H9 (cell line): Measurements from ENCODE around the gene REV1. TPM values are rescaled to one million over a fixed set of nuclear protein-coding genes. Genes with fewer than 3 reads are reported as not detected.

Experiments used
- DNase-seq: peaks from one replicate; pipeline ENCODE4 v3.0.0-alpha.2; 2017
- H2AFZ ChIP-seq: one replicate; pipeline ENCODE4 v1.6.1; 2013; ENCODE audit warnings: mild to moderate bottlenecking, low read length, control low read depth, moderate library complexity
- H2AK5ac ChIP-seq: 2 replicates; pipeline ENCODE4 v1.6.1; 2013; ENCODE audit warnings: low read length, control low read depth, mixed read lengths; ENCODE audit not compliant: insufficient read length
- H2BK120ac ChIP-seq: one replicate; pipeline ENCODE4 v1.6.1; 2013; ENCODE audit warnings: low read depth, mild to moderate bottlenecking, low read length, control low read depth, inconsistent platforms; ENCODE audit not compliant: poor library complexity, severe bottlenecking
- H2BK12ac ChIP-seq: 2 replicates; pipeline ENCODE4 v1.6.1; 2013; ENCODE audit warnings: low read length, control low read depth, mixed read lengths, low read depth; ENCODE audit not compliant: insufficient read length
- H2BK15ac ChIP-seq: 2 replicates; pipeline ENCODE4 v1.6.1; 2013; ENCODE audit warnings: low read depth, low read length, control low read depth
- H2BK20ac ChIP-seq: one replicate; pipeline ENCODE4 v1.6.1; 2013; ENCODE audit warnings: low read depth, mild to moderate bottlenecking, low read length, control low read depth, inconsistent platforms; ENCODE audit not compliant: poor library complexity, severe bottlenecking
- H2BK5ac ChIP-seq: 2 replicates; pipeline ENCODE4 v1.6.1; 2013; ENCODE audit warnings: low read length, control low read depth, mixed read lengths; ENCODE audit not compliant: insufficient read length
- H3K14ac ChIP-seq: 2 replicates; pipeline ENCODE4 v1.6.1; 2013; ENCODE audit warnings: low read length, control low read depth; ENCODE audit not compliant: insufficient read depth
- H3K18ac ChIP-seq: 2 replicates; pipeline ENCODE4 v1.6.1; 2013; ENCODE audit warnings: low read depth, mild to moderate bottlenecking, mixed read lengths, low read length, control low read depth; ENCODE audit not compliant: insufficient read length
- H3K23ac ChIP-seq: 2 replicates; pipeline ENCODE4 v1.6.1; 2013; ENCODE audit warnings: low read length, control low read depth, mixed read lengths, low read depth; ENCODE audit not compliant: insufficient read length
- H3K23me2 ChIP-seq: 2 replicates; pipeline ENCODE4 v1.6.1; 2013; ENCODE audit warnings: low read depth, mild to moderate bottlenecking, mixed read lengths, low read length, control low read depth; ENCODE audit not compliant: insufficient read length, poor library complexity, severe bottlenecking
- H3K27ac ChIP-seq: 2 replicates; pipeline ENCODE4 v1.5.1; 2013; ENCODE audit warnings: low read length, control low read depth, mixed read lengths, low read depth; ENCODE audit not compliant: insufficient read length
- H3K27me3 ChIP-seq: 2 replicates; pipeline ENCODE4 v1.6.1; 2013; ENCODE audit warnings: low read length, control low read depth, inconsistent platforms; ENCODE audit not compliant: insufficient read depth
- H3K4ac ChIP-seq: 2 replicates; pipeline ENCODE4 v1.6.1; 2013; ENCODE audit warnings: low read depth, mild to moderate bottlenecking, control low read depth, inconsistent platforms, low read length, moderate library complexity
- H3K4me1 ChIP-seq: 2 replicates; pipeline ENCODE4 v1.6.1; 2013; ENCODE audit warnings: low read length, control low read depth, inconsistent platforms; ENCODE audit not compliant: insufficient read depth
- H3K4me2 ChIP-seq: 2 replicates; pipeline ENCODE4 v1.6.1; 2013; ENCODE audit warnings: low read length, control low read depth, mixed read lengths; ENCODE audit not compliant: insufficient read length, insufficient read depth
- H3K56ac ChIP-seq: 2 replicates; pipeline ENCODE4 v1.6.1; 2013; ENCODE audit warnings: low read depth, mild to moderate bottlenecking, mixed read lengths, low read length, control low read depth; ENCODE audit not compliant: insufficient read length
- H3K79me1 ChIP-seq: 2 replicates; pipeline ENCODE4 v1.6.1; 2013; ENCODE audit warnings: low read depth, mild to moderate bottlenecking, moderate library complexity, low read length, control low read depth, inconsistent platforms; ENCODE audit not compliant: insufficient read depth, poor library complexity, severe bottlenecking
- H3K79me2 ChIP-seq: 2 replicates; pipeline ENCODE4 v1.6.1; 2013; ENCODE audit warnings: low read length, control low read depth, inconsistent platforms; ENCODE audit not compliant: insufficient read depth
- H3K9ac ChIP-seq: 2 replicates; pipeline ENCODE4 v1.6.1; 2013; ENCODE audit warnings: low read length, control low read depth, mixed read lengths; ENCODE audit not compliant: insufficient read length; ENCODE audit errors: extremely low read depth
- H3K9me3 ChIP-seq: one replicate; pipeline ENCODE4 v1.6.1; 2013; ENCODE audit warnings: low read depth, low read length, inconsistent platforms; ENCODE audit not compliant: control insufficient read depth
- H3T11ph ChIP-seq: one replicate; pipeline ENCODE4 v1.6.1; 2013; ENCODE audit warnings: mild to moderate bottlenecking, low read length, control low read depth, inconsistent platforms
- H4K20me1 ChIP-seq: one replicate; pipeline ENCODE4 v1.6.1; 2013; ENCODE audit not compliant: control insufficient read depth, insufficient read length, insufficient read depth
- H4K5ac ChIP-seq: 2 replicates; pipeline ENCODE4 v1.6.1; 2013; ENCODE audit warnings: low read depth, mild to moderate bottlenecking, mixed read lengths, low read length, control low read depth; ENCODE audit not compliant: insufficient read length
- H4K8ac ChIP-seq: replicated peaks from 2 replicates; pipeline ENCODE4 v1.6.1; 2013; ENCODE audit warnings: low read length, control low read depth, mixed read lengths, low read depth; ENCODE audit not compliant: insufficient read length
- H4K91ac ChIP-seq: 2 replicates; pipeline ENCODE4 v1.6.1; 2013; ENCODE audit warnings: low read depth, mild to moderate bottlenecking, moderate library complexity, mixed read lengths, low read length, control low read depth; ENCODE audit not compliant: insufficient read length
- H3K27ac Mint-ChIP-seq, 3 experiments: 2 replicates in 2 of 3; 3 replicates in 1 of 3; pipeline ENCODE4 v1.8.0; 2020 to 2021; ENCODE audit warnings: mixed read lengths in 3 of 3, mild to moderate bottlenecking in 1 of 3, moderate library complexity in 1 of 3
- H3K27me3 Mint-ChIP-seq: 2 replicates; pipeline ENCODE4 v1.8.0; 2021; ENCODE audit warnings: low read depth, mild to moderate bottlenecking, moderate library complexity, mixed read lengths
- H3K36me3 Mint-ChIP-seq, 3 experiments: 2 replicates in 2 of 3; 3 replicates in 1 of 3; pipeline ENCODE4 v1.8.0; 2020 to 2021; ENCODE audit warnings: low read depth in 3 of 3, mixed read lengths in 3 of 3; ENCODE audit not compliant: insufficient read depth in 1 of 3
- H3K4me1 Mint-ChIP-seq, 2 experiments: 2 replicates each; pipeline ENCODE4 v1.8.0; 2020; ENCODE audit warnings: mixed read lengths in 2 of 2
- H3K4me3 Mint-ChIP-seq, 2 experiments: 2 replicates in 1 of 2; 3 replicates in 1 of 2; pipeline ENCODE4 v1.8.0; 2020 to 2021; ENCODE audit warnings: mild to moderate bottlenecking in 2 of 2, mixed read lengths in 2 of 2, moderate library complexity in 1 of 2
- H3K9me3 Mint-ChIP-seq, 2 experiments: 2 replicates in 1 of 2; 3 replicates in 1 of 2; pipeline ENCODE4 v1.8.0; 2020; ENCODE audit warnings: mild to moderate bottlenecking in 2 of 2, mixed read lengths in 2 of 2, moderate library complexity in 1 of 2
- WGBS: extraction: QIAGEN DNeasy Blood & Tissue Kit; methylation state at CpG from one replicate; pipeline ENCODE4 v1.1.7; 2013; ENCODE audit warnings: missing lambda C conversion rate, low lambda C conversion rate, mixed read lengths; ENCODE audit not compliant: insufficient read length; ENCODE audit errors: extremely low coverage; 5-methylcytosine and 5-hydroxymethylcytosine counted together
- total RNA-seq: library from RNA; stranded (reverse); gene quantifications from 2 replicates; pipeline ENCODE4 v1.2.1, GENCODE V29; 2021
- TF ChIP-seq, protein P1 (sequence below): fragments of 200-600 bp; sonication (generic); conservative IDR thresholded peaks from 3 replicates; pipeline ENCODE4 v1.8.0; 2021; ENCODE audit warnings: antibody characterized with exemption, mild to moderate bottlenecking

The REV1 gene
- total RNA-seq, 1 experiment from 2014 or later = 41.6 TPM

GRCh38 chr2:99401841-99402240, 88.0 kb downstream of the REV1 start:
- no peak overlapping the region for H3K4ac ChIP-seq
- Mint-ChIP-seq H3K27ac (no peak overlapping the region; a peak in 1 of 7 replicates), H3K36me3 (peaks cover 41 to 87% (median 72%) of the 10 kb centered on the region in 3 experiments; a peak in 6 of 7 replicates)

More at GRCh38 chr2:99401841-99402240, 88.0 kb downstream of the REV1 start:
- H3K4me1 ChIP-seq = no peaks in the 10 kb centered on the region; the same call in 1 of the 2 replicates
- H4K20me1 ChIP-seq = no peaks in the 10 kb centered on the region
- H4K8ac ChIP-seq = no peak overlapping the region
- no peak overlapping the region for H4K5ac ChIP-seq
- no peak overlapping the region for H3K9ac ChIP-seq
- Mint-ChIP-seq H3K27me3 (no peaks in the 10 kb centered on the region), H3K4me1 (peaks cover 31 to 34% of the 10 kb centered on the region in 2 experiments), H3K9me3 (no peaks in the 10 kb centered on the region), H3K4me3 (no peak overlapping the region)
- no peak overlapping the region for H3K18ac ChIP-seq
- DNase-seq = no peak
- no peak overlapping the region for H3K23ac ChIP-seq
- no peak overlapping the region for H3K27ac ChIP-seq
- no peaks in the 10 kb centered on the region for H3K79me2 ChIP-seq
- H4K91ac ChIP-seq = no peak overlapping the region
- no peak overlapping the region for H2AK5ac ChIP-seq
- no peak overlapping the region for H2AFZ ChIP-seq
- H2BK12ac ChIP-seq = no peak overlapping the region
- H3K4me2 ChIP-seq = no peak overlapping the region
- no peak overlapping the region for H2BK5ac ChIP-seq
- no peak overlapping the region for H2BK20ac ChIP-seq
- no peak overlapping the region for H2BK15ac ChIP-seq
- H3K9me3 ChIP-seq = no peaks in the 10 kb centered on the region
- no peaks in the 10 kb centered on the region for H3K79me1 ChIP-seq
- no peak overlapping the region for H3K14ac ChIP-seq
- H3K27me3 ChIP-seq = no peaks in the 10 kb centered on the region
- TF ChIP-seq, protein P1, sequence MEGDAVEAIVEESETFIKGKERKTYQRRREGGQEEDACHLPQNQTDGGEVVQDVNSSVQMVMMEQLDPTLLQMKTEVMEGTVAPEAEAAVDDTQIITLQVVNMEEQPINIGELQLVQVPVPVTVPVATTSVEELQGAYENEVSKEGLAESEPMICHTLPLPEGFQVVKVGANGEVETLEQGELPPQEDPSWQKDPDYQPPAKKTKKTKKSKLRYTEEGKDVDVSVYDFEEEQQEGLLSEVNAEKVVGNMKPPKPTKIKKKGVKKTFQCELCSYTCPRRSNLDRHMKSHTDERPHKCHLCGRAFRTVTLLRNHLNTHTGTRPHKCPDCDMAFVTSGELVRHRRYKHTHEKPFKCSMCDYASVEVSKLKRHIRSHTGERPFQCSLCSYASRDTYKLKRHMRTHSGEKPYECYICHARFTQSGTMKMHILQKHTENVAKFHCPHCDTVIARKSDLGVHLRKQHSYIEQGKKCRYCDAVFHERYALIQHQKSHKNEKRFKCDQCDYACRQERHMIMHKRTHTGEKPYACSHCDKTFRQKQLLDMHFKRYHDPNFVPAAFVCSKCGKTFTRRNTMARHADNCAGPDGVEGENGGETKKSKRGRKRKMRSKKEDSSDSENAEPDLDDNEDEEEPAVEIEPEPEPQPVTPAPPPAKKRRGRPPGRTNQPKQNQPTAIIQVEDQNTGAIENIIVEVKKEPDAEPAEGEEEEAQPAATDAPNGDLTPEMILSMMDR = no peak
- no peak overlapping the region for H3K56ac ChIP-seq
- WGBS = no CpG with 5 or more reads among the region's 4 CpGs
- H2BK120ac ChIP-seq = no peak overlapping the region
- no peaks in the 10 kb centered on the region for H3K23me2 ChIP-seq
- no peak overlapping the region for H3T11ph ChIP-seq
